ENCODE data around the gene EFNB3. TPM values are rescaled to one million over a fixed set of nuclear protein-coding genes. Genes with fewer than 3 reads are reported as not detected.
A peak's percentile ranks its signal among the peaks of the same experiment; 100 is the strongest.

EFNB3 gene
- total and polyA plus RNA-seq, 2 of the 13 experiments (the other 11 are each of a cell fraction or from before 2014, with no cell fraction given), result 0.07 to 0.25 TPM

DNA sequence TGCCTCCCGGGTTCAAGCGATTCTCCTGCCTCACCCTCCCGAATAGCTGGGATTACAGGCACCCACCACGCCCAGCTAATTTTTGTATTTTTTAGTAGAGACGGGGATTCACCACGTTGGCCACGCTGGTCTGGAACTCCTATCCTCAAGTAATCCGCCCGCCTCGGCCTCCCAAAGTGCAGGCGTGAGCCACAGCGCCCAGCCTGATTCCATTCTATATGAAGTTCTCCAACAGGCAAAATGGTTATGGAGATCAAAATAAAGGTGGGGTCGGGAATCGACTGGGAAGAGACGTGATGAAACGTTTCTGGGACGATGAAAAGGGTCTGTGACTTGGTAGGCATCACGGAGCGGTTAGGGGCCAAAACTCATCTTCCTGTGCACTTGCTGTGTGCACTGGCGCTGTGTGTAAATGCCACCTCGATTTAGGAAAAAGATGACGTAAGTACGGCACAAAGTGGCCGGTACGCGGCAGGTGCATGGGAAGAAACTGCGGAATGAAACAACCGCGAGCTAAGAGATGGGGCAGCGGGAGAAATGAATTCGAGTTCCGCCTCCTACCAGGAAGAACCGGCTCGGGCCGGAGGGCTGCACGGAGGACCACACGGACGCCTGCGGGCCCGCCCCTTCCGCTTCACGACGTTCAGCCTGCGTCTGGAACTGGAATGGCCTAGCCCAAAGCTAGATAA is 19.3 kb upstream of the EFNB3 start (continued):
- TF ChIP-seq, protein P1, sequence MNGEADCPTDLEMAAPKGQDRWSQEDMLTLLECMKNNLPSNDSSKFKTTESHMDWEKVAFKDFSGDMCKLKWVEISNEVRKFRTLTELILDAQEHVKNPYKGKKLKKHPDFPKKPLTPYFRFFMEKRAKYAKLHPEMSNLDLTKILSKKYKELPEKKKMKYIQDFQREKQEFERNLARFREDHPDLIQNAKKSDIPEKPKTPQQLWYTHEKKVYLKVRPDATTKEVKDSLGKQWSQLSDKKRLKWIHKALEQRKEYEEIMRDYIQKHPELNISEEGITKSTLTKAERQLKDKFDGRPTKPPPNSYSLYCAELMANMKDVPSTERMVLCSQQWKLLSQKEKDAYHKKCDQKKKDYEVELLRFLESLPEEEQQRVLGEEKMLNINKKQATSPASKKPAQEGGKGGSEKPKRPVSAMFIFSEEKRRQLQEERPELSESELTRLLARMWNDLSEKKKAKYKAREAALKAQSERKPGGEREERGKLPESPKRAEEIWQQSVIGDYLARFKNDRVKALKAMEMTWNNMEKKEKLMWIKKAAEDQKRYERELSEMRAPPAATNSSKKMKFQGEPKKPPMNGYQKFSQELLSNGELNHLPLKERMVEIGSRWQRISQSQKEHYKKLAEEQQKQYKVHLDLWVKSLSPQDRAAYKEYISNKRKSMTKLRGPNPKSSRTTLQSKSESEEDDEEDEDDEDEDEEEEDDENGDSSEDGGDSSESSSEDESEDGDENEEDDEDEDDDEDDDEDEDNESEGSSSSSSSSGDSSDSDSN (CRISPR knock-in tag; IDR thresholded peaks at IDR 0.05), result no peak; the same call in 1 of the 2 replicates
- TF ChIP-seq ZFP37 (CRISPR knock-in tag; IDR thresholded peaks at IDR 0.05; ENCODE audit: borderline replicate concordance) (no peak), ZMYM2 (CRISPR knock-in tag; IDR thresholded peaks at IDR 0.05) (no peak), FOXC1 (CRISPR knock-in tag; IDR thresholded peaks at IDR 0.05; ENCODE audit: borderline replicate concordance) (no peak), ZNF605 (CRISPR knock-in tag; IDR thresholded peaks at IDR 0.05) (0 out of 2 replicates have a peak, but pooled peaks have one; percentile 56), SAP130 (CRISPR knock-in tag; IDR thresholded peaks at IDR 0.05; ENCODE audit: low read depth) (peak; percentile 91), MEIS2 (CRISPR knock-in tag; IDR thresholded peaks at IDR 0.05) (no peak), ZNF792 (CRISPR knock-in tag; IDR thresholded peaks at IDR 0.05) (peak; percentile 24; the same call in 1 of the 2 replicates), ZFP36L1 (CRISPR knock-in tag; IDR thresholded peaks at IDR 0.05) (no peak), SAFB2 (CRISPR knock-in tag; IDR thresholded peaks at IDR 0.05; ENCODE audit: borderline replicate concordance, low read depth) (no peak), ZNF766 (CRISPR knock-in tag; IDR thresholded peaks at IDR 0.05; ENCODE audit: borderline replicate concordance) (0 out of 2 replicates have a peak, but pooled peaks have one; percentile 6), PHF20 (CRISPR knock-in tag; IDR thresholded peaks at IDR 0.05) (peak; percentile 77), ZNF543 (CRISPR knock-in tag; IDR thresholded peaks at IDR 0.05) (0 out of 2 replicates have a peak, but pooled peaks have one; percentile 32), POLR2A (IDR thresholded peaks at IDR 0.05; ENCODE audit: insufficient read depth in 1 of 2, low read depth in 2 of 2, low read length in 2 of 2) (peak; percentile 47 to 62; a peak in 3 of 4 replicates), HOXA5 (CRISPR knock-in tag; IDR thresholded peaks at IDR 0.05) (no peak), ZNF124 (CRISPR knock-in tag; IDR thresholded peaks at IDR 0.05) (0 out of 2 replicates have a peak, but pooled peaks have one; percentile 35), ZNF33A (CRISPR knock-in tag; IDR thresholded peaks at IDR 0.05; ENCODE audit: borderline replicate concordance) (no peak)
- TF ChIP-seq, protein P2, sequence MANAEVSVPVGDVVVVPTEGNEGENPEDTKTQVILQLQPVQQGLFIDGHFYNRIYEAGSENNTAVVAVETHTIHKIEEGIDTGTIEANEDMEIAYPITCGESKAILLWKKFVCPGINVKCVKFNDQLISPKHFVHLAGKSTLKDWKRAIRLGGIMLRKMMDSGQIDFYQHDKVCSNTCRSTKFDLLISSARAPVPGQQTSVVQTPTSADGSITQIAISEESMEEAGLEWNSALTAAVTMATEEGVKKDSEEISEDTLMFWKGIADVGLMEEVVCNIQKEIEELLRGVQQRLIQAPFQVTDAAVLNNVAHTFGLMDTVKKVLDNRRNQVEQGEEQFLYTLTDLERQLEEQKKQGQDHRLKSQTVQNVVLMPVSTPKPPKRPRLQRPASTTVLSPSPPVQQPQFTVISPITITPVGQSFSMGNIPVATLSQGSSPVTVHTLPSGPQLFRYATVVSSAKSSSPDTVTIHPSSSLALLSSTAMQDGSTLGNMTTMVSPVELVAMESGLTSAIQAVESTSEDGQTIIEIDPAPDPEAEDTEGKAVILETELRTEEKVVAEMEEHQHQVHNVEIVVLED (CRISPR knock-in tag; IDR thresholded peaks at IDR 0.05; ENCODE audit: borderline replicate concordance), result peak; percentile 79; the same call in 1 of the 2 replicates
- TF ChIP-seq, protein P3, sequence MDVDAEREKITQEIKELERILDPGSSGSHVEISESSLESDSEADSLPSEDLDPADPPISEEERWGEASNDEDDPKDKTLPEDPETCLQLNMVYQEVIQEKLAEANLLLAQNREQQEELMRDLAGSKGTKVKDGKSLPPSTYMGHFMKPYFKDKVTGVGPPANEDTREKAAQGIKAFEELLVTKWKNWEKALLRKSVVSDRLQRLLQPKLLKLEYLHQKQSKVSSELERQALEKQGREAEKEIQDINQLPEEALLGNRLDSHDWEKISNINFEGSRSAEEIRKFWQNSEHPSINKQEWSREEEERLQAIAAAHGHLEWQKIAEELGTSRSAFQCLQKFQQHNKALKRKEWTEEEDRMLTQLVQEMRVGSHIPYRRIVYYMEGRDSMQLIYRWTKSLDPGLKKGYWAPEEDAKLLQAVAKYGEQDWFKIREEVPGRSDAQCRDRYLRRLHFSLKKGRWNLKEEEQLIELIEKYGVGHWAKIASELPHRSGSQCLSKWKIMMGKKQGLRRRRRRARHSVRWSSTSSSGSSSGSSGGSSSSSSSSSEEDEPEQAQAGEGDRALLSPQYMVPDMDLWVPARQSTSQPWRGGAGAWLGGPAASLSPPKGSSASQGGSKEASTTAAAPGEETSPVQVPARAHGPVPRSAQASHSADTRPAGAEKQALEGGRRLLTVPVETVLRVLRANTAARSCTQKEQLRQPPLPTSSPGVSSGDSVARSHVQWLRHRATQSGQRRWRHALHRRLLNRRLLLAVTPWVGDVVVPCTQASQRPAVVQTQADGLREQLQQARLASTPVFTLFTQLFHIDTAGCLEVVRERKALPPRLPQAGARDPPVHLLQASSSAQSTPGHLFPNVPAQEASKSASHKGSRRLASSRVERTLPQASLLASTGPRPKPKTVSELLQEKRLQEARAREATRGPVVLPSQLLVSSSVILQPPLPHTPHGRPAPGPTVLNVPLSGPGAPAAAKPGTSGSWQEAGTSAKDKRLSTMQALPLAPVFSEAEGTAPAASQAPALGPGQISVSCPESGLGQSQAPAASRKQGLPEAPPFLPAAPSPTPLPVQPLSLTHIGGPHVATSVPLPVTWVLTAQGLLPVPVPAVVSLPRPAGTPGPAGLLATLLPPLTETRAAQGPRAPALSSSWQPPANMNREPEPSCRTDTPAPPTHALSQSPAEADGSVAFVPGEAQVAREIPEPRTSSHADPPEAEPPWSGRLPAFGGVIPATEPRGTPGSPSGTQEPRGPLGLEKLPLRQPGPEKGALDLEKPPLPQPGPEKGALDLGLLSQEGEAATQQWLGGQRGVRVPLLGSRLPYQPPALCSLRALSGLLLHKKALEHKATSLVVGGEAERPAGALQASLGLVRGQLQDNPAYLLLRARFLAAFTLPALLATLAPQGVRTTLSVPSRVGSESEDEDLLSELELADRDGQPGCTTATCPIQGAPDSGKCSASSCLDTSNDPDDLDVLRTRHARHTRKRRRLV (CRISPR knock-in tag; IDR thresholded peaks at IDR 0.05), result no peak
- TF ChIP-seq, protein P4, sequence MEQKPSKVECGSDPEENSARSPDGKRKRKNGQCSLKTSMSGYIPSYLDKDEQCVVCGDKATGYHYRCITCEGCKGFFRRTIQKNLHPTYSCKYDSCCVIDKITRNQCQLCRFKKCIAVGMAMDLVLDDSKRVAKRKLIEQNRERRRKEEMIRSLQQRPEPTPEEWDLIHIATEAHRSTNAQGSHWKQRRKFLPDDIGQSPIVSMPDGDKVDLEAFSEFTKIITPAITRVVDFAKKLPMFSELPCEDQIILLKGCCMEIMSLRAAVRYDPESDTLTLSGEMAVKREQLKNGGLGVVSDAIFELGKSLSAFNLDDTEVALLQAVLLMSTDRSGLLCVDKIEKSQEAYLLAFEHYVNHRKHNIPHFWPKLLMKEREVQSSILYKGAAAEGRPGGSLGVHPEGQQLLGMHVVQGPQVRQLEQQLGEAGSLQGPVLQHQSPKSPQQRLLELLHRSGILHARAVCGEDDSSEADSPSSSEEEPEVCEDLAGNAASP (CRISPR knock-in tag; IDR thresholded peaks at IDR 0.05; ENCODE audit: borderline replicate concordance), result 0 out of 2 replicates have a peak, but pooled peaks have one; percentile 7

Measured in HepG2 (cell line).